Caco-2 (cell line): ENCODE results near the gene CLEC5A. TPM values are rescaled to one million over a fixed set of nuclear protein-coding genes. Genes with fewer than 3 reads are reported as not detected.
"Not testable (repeated sequence)": the region's sequence is repeated elsewhere in the genome, so short reads cannot be mapped to it uniquely, and the experiment has no call there.

ENCODE experiments used
- BruUV-seq: library from RNA; stranded (reverse); fragments of 400-500 nt; replicated peaks from 2 replicates; lab custom pipeline; 2021; lab: Mats Ljungman, UMichigan
- CTCF ChIA-PET: fragments of 300-600 bp; sonication (Branson Sonifier 250); formaldehyde crosslinking; loops from one replicate; lab custom pipeline; 2022; ENCODE audit warnings: antibody characterized with exemption; lab: Charles Lee
- POLR2A ChIA-PET: fragments of 300-600 bp; sonication (Branson Sonifier 250); formaldehyde crosslinking; loops from one replicate; lab custom pipeline; 2022; ENCODE audit warnings: antibody characterized with exemption; lab: Charles Lee
- DNase-seq, 2 experiments: peaks; one replicate each; pipeline versions ENCODE4 v3.0.0 to v3.0.0-alpha.2; 2020 to 2022
- H3K27me3 ChIP-seq: replicated peaks from 2 replicates; pipeline ENCODE4 v1.6.0; 2011; ENCODE audit warnings: low read length; ENCODE audit not compliant: control insufficient read depth, insufficient read depth
- H3K36me3 ChIP-seq: 2 replicates; pipeline ENCODE4 v1.5.1; 2011; ENCODE audit warnings: low read length; ENCODE audit not compliant: control insufficient read depth, insufficient read depth
- H3K4me1 ChIP-seq: fragments of 250-450 bp; sonication (Bioruptor Pico); 2 replicates; pipeline ENCODE4 v1.5.1; 2020; ENCODE audit warnings: mild to moderate bottlenecking
- H3K4me3 ChIP-seq: 2 replicates; pipeline ENCODE4 v1.5.1; 2011; ENCODE audit warnings: low read depth, mild to moderate bottlenecking, control low read depth, low read length
- H3K9me3 ChIP-seq: fragments of 250-450 bp; sonication (Bioruptor Pico); 2 replicates; pipeline ENCODE4 v1.5.1; 2020; ENCODE audit warnings: mild to moderate bottlenecking, moderate library complexity
- H3K27ac Mint-ChIP-seq: one replicate; pipeline ENCODE4 v1.8.0; 2022; ENCODE audit warnings: mixed read lengths; ENCODE audit not compliant: unreplicated experiment
- H3K27me3 Mint-ChIP-seq: one replicate; pipeline ENCODE4 v1.8.0; 2022; ENCODE audit warnings: mixed read lengths; ENCODE audit not compliant: insufficient read depth, unreplicated experiment
- H3K36me3 Mint-ChIP-seq: one replicate; pipeline ENCODE4 v1.8.0; 2022; ENCODE audit warnings: mild to moderate bottlenecking, mixed read lengths; ENCODE audit not compliant: insufficient read depth, unreplicated experiment
- H3K4me1 Mint-ChIP-seq: one replicate; pipeline ENCODE4 v1.8.0; 2022; ENCODE audit warnings: low read depth, mixed read lengths; ENCODE audit not compliant: unreplicated experiment
- H3K4me3 Mint-ChIP-seq: one replicate; pipeline ENCODE4 v1.8.0; 2022; ENCODE audit warnings: mild to moderate bottlenecking, moderate library complexity, mixed read lengths; ENCODE audit not compliant: unreplicated experiment
- H3K9me3 Mint-ChIP-seq: one replicate; pipeline ENCODE4 v1.8.0; 2022; ENCODE audit warnings: mixed read lengths; ENCODE audit not compliant: unreplicated experiment
- intact Hi-C: fragments of 100-400 bp; cut with micrococcal nuclease; formaldehyde crosslinking; loops from one replicate; pipeline ENCODE4 v1.10.0; 2022; ENCODE audit not compliant: unreplicated experiment
- total RNA-seq: library from RNA; stranded (reverse); gene quantifications from 2 replicates; pipeline ENCODE4 v1.2.3, GENCODE V29; 2022
- TF ChIP-seq, protein P1 (sequence below), 2 experiments: fragments of 200-600 bp in 1 of 2; IDR thresholded peaks; 1 replicate in 1 of 2; 2 replicates in 1 of 2; pipeline versions ENCODE4 v1.5.1 to v1.8.0; 2011 to 2022; ENCODE audit warnings: antibody characterized with exemption in 1 of 2, control low read depth in 1 of 2, inconsistent platforms in 1 of 2, low read depth in 1 of 2, low read length in 1 of 2, mild to moderate bottlenecking in 1 of 2, moderate library complexity in 1 of 2; ENCODE audit not compliant: insufficient read depth in 1 of 2, severe bottlenecking in 1 of 2, unreplicated experiment in 1 of 2

The CLEC5A gene
- total RNA-seq, 1 experiment from 2014 or later, result not detected

DNA sequence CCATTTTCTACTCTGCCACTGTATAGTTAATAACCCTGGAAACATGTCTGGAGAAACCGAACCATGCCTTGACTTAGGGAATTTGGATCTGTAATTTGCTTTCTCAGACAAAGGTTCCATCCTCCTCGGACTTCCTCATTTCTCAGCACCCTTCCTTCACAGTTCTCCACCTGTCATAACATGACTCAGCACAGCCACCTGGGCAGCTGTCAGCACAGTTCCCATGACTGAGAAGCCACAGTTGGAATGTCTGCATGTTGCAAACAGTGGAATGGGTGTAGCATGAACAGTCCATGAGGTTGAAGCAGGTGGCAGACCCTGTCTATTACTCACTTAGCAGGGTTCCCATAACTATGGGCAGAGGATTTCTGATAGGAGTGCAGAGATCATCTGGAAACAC lies 31.2 kb downstream of the CLEC5A start:
- Histone ChIP-seq H3K36me3 (no peaks in the 10 kb centered on the region), H3K27me3 (no peaks in the 10 kb centered on the region), H3K4me1 (no peaks in the 10 kb centered on the region), H3K4me3 (no peak overlapping the region), H3K9me3 (no peaks in the 10 kb centered on the region)
- H3K27ac Mint-ChIP-seq, result no peak overlapping the region
- H3K9me3 Mint-ChIP-seq, result no peaks in the 10 kb centered on the region
- CTCF ChIA-PET, result no interaction called here
- peaks cover 7% of the 10 kb centered on the region for H3K27me3 Mint-ChIP-seq
- H3K4me1 Mint-ChIP-seq, result peaks cover 7% of the 10 kb centered on the region
- H3K4me3 Mint-ChIP-seq, result no peak overlapping the region
- POLR2A ChIA-PET, result no interaction called here
- DNase-seq, result peak; percentile 52 to 76
- no peaks in the 10 kb centered on the region for H3K36me3 Mint-ChIP-seq
- TF ChIP-seq, protein P1, sequence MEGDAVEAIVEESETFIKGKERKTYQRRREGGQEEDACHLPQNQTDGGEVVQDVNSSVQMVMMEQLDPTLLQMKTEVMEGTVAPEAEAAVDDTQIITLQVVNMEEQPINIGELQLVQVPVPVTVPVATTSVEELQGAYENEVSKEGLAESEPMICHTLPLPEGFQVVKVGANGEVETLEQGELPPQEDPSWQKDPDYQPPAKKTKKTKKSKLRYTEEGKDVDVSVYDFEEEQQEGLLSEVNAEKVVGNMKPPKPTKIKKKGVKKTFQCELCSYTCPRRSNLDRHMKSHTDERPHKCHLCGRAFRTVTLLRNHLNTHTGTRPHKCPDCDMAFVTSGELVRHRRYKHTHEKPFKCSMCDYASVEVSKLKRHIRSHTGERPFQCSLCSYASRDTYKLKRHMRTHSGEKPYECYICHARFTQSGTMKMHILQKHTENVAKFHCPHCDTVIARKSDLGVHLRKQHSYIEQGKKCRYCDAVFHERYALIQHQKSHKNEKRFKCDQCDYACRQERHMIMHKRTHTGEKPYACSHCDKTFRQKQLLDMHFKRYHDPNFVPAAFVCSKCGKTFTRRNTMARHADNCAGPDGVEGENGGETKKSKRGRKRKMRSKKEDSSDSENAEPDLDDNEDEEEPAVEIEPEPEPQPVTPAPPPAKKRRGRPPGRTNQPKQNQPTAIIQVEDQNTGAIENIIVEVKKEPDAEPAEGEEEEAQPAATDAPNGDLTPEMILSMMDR (IDR thresholded peaks at IDR 0.05; ENCODE audit: insufficient read depth in 1 of 2, low read depth in 1 of 2, low read length in 1 of 2, severe bottlenecking in 1 of 2, unreplicated experiment in 1 of 2), result no peak
- BruUV-seq, result no TSS peak
- intact Hi-C loops, result no loop called here

DNA sequence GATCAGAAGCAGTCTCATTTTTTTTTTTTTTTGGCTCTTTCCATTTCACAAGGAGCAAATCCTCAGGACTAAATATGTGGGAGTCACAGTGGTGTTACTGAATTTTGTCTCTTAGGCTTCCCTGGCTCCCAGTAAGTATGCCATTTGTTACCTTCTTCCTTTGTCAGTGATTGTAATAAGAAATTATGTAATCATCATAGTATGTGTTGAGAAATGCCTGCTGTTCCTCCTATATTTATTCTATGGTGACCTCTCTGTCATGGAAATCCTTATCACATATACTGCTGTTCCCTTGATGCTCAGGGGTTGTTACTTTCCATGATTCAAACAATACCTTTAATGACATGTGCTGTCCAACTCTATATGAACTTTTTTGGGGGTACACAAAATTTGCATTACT lies 35.4 kb downstream of the CLEC5A start:
- Mint-ChIP-seq H3K4me3 (no peak overlapping the region), H3K4me1 (peaks cover 7% of the 10 kb centered on the region), H3K27me3 (peaks cover 4% of the 10 kb centered on the region), H3K36me3 (no peaks in the 10 kb centered on the region), H3K9me3 (no peaks in the 10 kb centered on the region), H3K27ac (no peak overlapping the region)
- CTCF ChIA-PET, result no interaction called here
- Histone ChIP-seq H3K4me3 (no peak overlapping the region), H3K4me1 (no peaks in the 10 kb centered on the region), H3K36me3 (no peaks in the 10 kb centered on the region), H3K9me3 (no peaks in the 10 kb centered on the region), H3K27me3 (no peaks in the 10 kb centered on the region)
- DNase-seq, result no peak
- TF ChIP-seq, protein P1 (IDR thresholded peaks at IDR 0.05; ENCODE audit: insufficient read depth in 1 of 2, low read depth in 1 of 2, low read length in 1 of 2, severe bottlenecking in 1 of 2, unreplicated experiment in 1 of 2), result no peak
- intact Hi-C loops, result no loop called here
- no TSS peak for BruUV-seq
- POLR2A ChIA-PET, result no interaction called here

DNA sequence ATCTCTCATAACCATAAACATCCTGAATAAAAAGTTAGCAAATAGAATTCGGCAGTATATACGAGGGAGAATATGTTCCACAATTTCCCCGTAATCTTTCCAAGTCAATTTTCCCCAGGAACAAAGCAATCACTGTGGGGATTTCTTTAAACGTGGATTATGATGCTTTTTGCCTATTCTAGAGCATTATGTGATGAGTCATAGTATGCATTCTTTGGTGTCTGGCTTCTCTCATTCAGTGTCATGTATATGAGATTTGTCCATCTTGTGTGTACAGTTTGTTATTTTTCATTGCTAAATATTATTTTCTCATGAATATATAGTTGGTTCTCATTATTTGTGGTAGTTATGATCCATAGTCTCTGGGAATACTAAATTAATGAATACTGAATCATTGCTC lies 40.5 kb downstream of the CLEC5A start:
- TF ChIP-seq, protein P1 (IDR thresholded peaks at IDR 0.05; ENCODE audit: insufficient read depth in 1 of 2, low read depth in 1 of 2, low read length in 1 of 2, severe bottlenecking in 1 of 2, unreplicated experiment in 1 of 2), result no peak
- Mint-ChIP-seq H3K9me3 (no peaks in the 10 kb centered on the region), H3K27ac (no peak overlapping the region), H3K4me3 (no peak overlapping the region), H3K27me3 (peaks cover 4% of the 10 kb centered on the region), H3K36me3 (no peaks in the 10 kb centered on the region), H3K4me1 (no peaks in the 10 kb centered on the region)
- no peak overlapping the region for H3K4me3 ChIP-seq
- ChIA-PET POLR2A (no interaction called here), CTCF (no interaction called here)
- no peaks in the 10 kb centered on the region for H3K9me3 ChIP-seq
- BruUV-seq, result no TSS peak
- H3K27me3 ChIP-seq, result no peaks in the 10 kb centered on the region
- no peaks in the 10 kb centered on the region for H3K36me3 ChIP-seq
- intact Hi-C loops, result no loop called here
- H3K4me1 ChIP-seq, result no peaks in the 10 kb centered on the region
- no peak for DNase-seq

DNA sequence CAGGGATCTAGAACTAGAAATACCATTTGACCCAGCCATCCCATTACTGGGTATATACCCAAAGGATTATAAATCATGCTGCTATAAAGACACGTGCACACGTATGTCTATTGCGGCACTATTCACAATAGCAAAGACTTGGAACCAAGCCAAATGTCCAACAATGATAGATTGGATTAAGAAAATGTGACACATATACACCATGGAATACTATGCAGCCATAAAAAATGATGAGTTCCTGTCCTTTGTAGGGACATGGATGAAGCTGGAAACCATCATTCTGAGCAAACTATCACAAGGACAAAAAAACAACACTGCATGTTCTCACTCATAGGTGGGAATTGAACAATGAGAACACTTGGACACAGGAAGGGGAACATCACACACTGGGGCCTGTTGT lies 47.4 kb downstream of the CLEC5A start:
- H3K27me3 ChIP-seq, H3K9me3 ChIP-seq, intact Hi-C loops, H3K27ac Mint-ChIP-seq, H3K4me3 Mint-ChIP-seq, H3K4me1 ChIP-seq, H3K9me3 Mint-ChIP-seq, H3K27me3 Mint-ChIP-seq, H3K36me3 Mint-ChIP-seq, CTCF ChIA-PET, POLR2A ChIA-PET, BruUV-seq, H3K4me3 ChIP-seq, H3K4me1 Mint-ChIP-seq, DNase-seq, H3K36me3 ChIP-seq: not testable (repeated sequence)
